Activated T-cell treated with anti-CD3 and anti-CD28 coated beads for 24 hours (primary cell): Measurements from ENCODE around the gene WNT9A.
"Not testable (repeated sequence)": the region's sequence is repeated elsewhere in the genome, so short reads cannot be mapped to it uniquely, and the experiment has no call there.

Experiments used
- DNase-seq: peaks from one replicate; pipeline ENCODE4 v3.0.0-alpha.2; 2020; ENCODE audit warnings: low read depth

Gene WNT9A

GRCh38 chr1:227947676-227948492 lies at the start of gene WNT9A:
WNT9A (minus strand) TSS chr1:227947932; CDS start chr1:227947887, 45 bp downstream.
- DNase-seq = no peak

DNA sequence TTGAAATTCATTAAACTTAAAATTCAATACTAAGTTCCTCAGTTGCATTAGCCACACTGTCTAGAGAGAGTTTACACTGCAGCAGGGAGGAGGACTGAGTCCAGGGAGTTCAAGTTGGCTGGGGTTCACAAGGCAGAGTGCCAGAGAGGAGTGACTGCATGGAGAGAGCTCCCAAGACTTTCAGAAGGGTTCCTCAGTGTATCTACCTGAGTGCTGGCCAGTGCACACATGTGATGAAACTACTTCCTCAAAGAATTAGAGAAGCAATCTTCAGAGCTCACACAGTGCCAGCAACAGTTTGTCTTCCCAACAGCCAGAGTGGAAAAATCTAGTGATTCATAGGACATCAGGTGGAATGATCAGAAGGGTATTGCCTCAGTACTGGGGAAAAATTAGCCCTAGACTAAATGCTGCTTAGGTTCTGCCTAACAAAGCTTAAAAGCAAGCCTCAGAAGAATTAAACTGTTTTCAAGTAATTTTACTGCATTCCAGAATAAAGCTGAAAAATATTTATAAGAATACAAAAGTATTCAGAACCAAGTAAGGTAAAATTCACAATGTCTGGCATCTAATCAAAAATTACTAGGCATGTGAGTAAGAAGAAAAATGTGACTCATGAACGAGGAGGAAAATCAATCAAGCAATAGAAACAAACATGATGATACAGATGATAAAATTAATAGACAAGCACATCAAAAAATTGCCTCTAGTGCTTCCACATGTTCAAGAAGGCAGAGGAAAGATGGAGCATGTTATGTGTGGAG lies 48.6 kb upstream of the WNT9A start:
- no peak for DNase-seq

DNA sequence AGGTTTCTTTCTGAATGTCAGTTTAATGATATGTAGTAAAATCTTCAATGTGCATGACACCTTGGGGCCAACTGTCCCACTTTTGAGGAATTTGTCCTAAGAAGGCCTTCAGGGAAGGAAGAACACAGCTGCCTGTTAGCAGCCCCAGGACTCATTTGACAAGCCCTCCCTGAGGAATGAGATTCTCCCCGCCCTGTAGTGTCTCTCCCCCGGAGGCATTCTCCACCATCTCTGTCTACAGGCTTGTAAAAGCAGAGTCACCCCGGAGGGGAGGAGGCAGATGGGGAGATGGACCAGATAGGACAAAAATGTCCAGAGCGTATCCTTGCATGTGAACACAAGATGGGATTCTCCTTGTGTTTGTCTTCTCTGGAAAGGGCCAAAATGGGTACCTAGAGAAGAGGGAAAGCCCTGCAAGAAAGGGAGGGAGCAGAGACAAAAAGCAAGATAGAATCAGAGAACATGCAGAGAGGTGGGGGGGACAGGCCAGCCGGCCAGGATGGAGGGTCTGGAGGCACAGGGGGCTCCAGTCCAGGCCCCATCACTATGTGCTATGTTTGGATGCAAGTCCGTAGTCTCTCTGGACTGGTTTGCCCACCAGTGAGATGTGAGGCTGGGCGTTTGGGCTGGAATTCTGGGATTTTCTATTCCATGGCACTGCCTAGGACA lies 47.0 kb upstream of the WNT9A start:
- DNase-seq = no peak

DNA sequence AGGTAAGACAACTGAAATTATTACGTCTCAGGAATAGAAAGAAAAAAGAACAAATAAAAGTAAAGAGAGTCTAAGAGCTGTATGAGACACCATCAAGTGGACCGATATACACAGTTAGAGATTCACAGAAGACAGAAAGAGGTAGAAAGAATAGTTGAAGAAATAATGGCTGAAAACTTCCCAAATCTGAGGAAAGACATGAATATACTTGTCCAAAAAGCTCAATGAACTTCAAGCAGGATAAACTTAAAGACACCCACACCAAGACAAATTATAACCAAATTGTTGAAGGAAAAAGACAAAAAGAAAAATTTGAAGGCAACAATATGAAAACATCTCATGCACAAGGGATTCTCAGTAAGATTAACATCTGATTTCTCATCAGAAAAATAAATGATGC lies 39.4 kb upstream of the WNT9A start:
- no peak for DNase-seq

- not testable (repeated sequence) for DNase-seq
These were observed 28.0 kb upstream of the WNT9A start for GRCh38 chr1:227975583-227976283.

- not testable (repeated sequence) for DNase-seq
These were observed 26.1 kb upstream of the WNT9A start for GRCh38 chr1:227973724-227974288.

DNA sequence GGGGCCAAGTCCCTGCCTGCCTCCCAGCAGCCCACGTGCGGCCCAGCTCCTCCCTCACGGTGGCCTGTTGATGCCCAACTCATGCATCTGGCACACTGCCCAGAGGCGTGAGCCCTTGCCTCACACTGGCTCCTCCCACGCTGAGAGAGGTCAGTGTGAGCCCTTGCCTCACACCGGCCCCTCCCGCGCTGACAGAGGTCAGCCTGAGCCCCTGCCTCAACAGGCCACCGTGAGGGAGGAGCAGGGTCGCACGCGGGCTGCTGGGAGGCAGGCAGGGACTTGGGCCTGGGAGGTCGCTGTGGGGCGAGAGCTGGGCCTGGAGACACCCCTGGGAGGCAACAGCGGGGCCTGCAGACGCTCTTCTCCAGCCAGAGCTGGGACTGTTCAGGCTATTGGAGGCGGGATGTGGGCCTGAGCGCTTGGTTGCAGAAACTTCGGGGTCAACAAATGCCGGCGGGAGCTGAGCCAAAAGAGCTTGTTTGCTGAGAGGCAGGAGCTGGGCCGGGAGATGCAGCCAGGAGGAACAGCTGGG lies 25.2 kb upstream of the WNT9A start:
- not testable (repeated sequence) for DNase-seq

- DNase-seq = not testable (repeated sequence)
These were observed 24.5 kb upstream of the WNT9A start for GRCh38 chr1:227972283-227972679.

- DNase-seq = not testable (repeated sequence)
These were observed 24.0 kb upstream of the WNT9A start for GRCh38 chr1:227971643-227972282.

DNA sequence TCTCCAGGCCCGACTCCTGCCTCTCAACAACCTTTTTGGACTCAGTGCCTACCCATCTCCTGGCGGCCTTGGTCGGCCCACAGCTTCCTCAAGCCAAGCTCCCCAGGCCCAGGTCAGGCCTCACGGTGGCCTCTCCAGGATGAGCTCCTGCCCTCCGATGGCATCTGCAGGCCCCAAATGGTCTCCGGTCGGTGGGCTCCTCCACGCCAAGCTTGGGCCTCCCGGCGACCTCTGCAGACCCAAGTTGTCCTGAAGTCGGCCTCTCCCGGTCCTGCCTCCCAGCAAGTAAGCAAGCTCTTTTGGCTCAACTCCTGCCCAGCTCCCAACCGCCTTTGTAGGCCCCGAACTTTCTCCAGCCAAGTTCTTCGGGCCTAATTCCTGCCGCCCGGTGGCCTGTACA lies 23.5 kb upstream of the WNT9A start:
- not testable (repeated sequence) for DNase-seq

DNA sequence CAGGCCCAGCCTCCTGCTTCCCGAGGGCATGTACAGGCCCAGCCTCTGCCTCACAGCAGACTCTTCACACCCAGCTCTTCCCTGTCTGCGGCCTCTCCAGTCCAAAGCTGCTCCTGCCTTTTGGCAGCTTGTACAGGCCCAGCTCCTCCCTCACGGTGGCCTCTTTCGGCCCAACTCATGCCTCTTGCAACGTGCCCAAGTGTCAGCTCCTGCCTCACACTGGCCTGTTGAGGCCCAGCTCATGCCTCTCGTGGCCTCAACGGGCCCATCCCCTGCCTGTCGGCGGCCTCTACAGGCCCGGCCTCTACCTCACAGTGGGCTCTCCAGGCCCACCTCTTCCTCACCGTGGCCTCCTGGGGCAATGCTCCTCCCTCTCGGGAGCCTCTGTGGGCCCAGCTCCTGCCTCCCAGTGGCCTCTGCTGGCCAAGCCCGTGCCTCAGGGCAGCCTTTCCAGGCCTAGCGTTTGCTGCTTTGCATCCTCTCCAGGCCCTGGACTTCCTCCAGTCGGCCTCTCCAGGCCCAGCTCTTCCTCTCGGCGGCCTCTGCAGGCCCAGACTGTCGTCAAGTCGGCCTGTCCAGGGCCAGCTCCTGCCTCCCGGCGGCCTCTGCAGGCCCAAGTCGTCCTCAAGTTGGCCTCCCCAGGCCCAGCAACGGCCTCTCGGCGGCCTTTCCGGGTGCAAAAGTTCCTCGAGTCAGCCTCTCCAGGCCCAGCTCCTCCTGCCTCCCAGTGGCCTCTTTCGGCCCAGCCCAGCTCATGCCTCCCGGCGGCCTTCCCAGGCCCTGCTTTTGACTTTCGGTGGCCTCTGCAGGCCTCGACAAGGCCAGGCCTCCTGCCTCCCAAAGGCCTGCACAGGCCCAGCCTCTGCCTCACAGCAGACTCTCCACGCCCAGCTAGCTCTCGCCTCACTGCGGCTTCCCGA lies 22.6 kb upstream of the WNT9A start:
- not testable (repeated sequence) for DNase-seq

GRCh38 chr1:227967815-227968214 lies 20.1 kb upstream of the WNT9A start:
- not testable (repeated sequence) for DNase-seq

GRCh38 chr1:227966733-227967132 lies 19.0 kb upstream of the WNT9A start:
- not testable (repeated sequence) for DNase-seq

- no peak for DNase-seq
These were observed 14.1 kb upstream of the WNT9A start for GRCh38 chr1:227961651-227962466.

- DNase-seq = no peak
These were observed 11.7 kb upstream of the WNT9A start for GRCh38 chr1:227959325-227959860.

DNA sequence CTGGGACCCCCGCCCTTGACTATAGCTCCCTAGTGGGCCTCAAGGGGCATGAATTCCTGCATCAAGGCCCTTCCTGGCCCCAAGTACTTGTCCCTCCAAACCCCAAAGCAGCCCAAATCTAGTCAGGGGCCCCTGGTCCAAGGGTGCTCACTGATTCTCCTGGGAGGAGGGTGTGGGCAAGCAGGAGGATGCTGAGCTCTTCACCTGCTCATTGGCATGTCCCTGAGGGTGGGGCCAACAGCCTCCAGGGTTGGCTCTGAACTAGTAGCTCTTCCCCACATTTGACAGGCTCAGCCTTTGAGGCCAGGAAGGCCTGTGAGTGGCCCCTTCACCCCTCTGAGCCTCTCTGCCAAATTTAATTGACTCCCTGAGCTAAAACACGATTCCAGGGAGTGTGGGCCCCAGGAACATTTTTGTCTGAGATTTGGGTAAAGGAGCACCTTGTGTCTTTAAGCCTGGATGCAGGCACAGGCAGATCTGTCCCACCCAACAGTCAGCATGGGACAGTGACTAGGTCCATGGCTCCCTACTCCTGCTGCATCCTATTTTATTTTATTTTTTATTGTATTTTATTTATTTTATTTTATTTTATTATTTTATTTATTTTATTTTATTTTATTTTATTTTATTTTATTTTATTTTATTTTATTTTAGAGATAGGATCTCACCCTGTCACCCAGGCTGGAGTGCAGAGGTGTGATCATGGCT lies 11.0 kb upstream of the WNT9A start:
- DNase-seq = no peak

DNA sequence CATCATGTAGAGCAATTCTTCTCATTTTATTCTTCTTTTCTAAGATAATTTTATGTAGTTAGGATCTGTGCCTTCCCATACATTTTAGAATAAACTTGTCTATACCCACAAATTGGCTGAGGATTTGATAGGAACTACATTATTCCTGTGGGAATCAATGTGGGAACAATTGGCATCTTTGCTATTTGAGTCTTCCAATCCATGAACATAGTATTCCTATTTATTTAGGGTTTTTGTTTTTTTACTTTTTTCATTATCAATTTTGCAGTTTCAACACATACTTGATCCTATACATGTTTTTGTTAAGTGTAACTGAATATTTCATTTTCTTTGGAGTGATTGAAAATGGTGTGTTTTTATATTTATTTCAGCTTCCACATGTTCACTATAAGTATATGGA lies 8.1 kb upstream of the WNT9A start:
- DNase-seq = no peak
